Measurements from ENCODE around the gene ZNF365. TPM values are rescaled to one million over a fixed set of nuclear protein-coding genes. Genes with fewer than 3 reads are reported as not detected.
A peak's percentile ranks its signal among the peaks of the same experiment; 100 is the strongest.

ZNF365 gene
- total RNA-seq: under 1 TPM; 0.12 to 0.30 TPM

DNA sequence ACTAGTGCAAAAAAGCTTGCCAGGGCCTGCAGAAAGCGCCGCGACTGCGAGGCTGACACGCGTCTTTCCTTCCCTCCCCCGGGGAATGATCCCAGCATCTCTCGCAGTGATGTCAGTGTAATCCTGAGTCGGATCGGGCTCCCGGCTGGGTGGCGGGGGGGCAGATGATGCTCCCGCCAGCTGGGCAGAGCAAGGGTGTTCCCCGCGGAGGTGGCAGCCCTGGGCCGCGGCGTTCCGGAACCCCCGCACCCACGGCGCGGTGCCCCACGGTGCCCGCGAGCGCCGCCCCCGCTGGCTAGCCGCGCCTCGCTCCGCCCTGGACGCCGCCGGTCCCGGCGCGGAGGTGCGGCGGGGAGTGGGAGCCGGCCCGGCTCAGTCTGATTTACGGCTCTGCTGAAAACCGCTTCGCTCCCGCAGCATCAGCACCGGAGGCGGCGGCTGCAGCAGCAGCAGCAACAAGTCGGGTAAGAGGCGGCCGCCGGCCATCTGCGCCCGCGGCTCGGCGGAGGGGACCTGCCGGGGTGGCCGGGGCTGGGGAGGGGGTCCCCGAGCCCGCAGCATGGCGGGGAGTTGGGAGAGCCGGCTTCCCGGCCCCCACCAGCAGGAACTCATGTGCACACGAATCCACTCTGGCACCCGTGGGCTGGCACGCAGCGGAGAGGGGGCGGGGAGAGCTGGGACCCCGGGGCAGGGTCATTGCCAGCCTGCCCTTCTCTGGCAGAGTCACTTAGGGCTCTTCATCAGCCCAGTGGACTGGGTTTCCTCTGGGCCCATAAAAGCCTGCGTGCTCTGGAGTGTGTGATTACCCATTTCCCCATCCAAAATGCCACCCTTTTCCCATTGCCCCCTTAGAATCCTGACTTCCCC is at the start of gene ZNF365:
Gene ZNF365, plus strand, starts transcription at position 375 of the 867 bp plus-strand sequence. CDS start 1,825 bp downstream, outside the sequence.
- peak within 1 kb of the TSS; percentile 19 for H3K27ac Mint-ChIP-seq
- H3K36me3 Mint-ChIP-seq (ENCODE audit: insufficient read depth in 2 of 2): no peaks in the 10 kb centered on the region
- peaks cover 37% of the 10 kb centered on the region for H3K27me3 Mint-ChIP-seq (ENCODE audit: low read depth)
- DNase-seq (peak; percentile 50 to 64), ATAC-seq (replicated peaks in 1 of 2) (peak; percentile 90 to 94)
- H3K4me1 Mint-ChIP-seq (ENCODE audit: low read depth): peaks cover 10% of the 10 kb centered on the region
- H3K9me3 Mint-ChIP-seq: no peaks in the 10 kb centered on the region
- peak within 1 kb of the TSS; percentile 84 to 92 for H3K4me3 Mint-ChIP-seq

DNA sequence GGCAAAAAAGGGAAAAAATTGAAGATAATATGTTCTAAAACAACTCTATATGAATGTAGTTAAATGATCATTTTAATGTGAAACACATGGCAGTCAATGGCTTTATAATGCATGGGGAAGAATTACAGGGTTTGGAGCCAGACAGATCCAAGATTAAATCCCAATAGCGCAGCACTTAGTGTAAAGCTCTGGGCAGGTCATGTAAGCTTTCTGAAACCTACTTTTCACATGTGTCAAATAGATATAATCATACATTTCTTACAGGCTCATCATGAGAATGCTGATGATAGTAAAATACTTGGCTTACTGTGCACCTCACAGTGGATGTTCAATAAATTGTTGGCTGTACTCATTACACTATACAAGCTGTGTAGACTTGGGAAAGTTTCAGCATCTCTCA is 48.0 kb upstream of the ZNF365 start:
- no peak overlapping the region for H3K27ac Mint-ChIP-seq
- H3K27me3 Mint-ChIP-seq (ENCODE audit: low read depth): peaks cover 17% of the 10 kb centered on the region
- no peaks in the 10 kb centered on the region for H3K4me1 Mint-ChIP-seq (ENCODE audit: low read depth)
- H3K4me3 Mint-ChIP-seq: no peak overlapping the region
- peaks cover 0 to 7% of the 10 kb centered on the region in 2 donors for H3K9me3 Mint-ChIP-seq
- DNase-seq: no peak
- no peak for ATAC-seq (replicated peaks in 1 of 2)
- H3K36me3 Mint-ChIP-seq (ENCODE audit: insufficient read depth in 2 of 2): no peaks in the 10 kb centered on the region

DNA sequence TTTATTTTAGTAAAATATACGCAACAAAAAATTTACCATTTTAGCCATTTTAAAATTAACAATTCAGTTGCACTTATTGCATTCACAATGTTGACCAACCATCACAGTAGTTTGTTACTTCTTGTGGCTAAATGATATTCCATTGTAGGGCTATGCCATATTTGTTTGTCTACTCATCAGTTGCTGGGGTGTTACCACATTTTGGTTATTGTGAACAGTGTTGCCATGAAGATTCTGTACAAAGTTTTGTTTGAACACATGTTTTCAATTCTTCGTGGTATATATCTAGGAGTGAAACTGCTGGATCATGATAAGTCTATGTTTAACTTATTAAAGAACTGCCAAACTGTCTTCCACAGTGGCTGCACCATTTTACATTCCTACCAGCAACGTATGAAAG is 46.3 kb upstream of the ZNF365 start:
- DNase-seq (no peak), ATAC-seq (replicated peaks in 1 of 2) (no peak)
- H3K27ac Mint-ChIP-seq: no peak overlapping the region
- H3K4me3 Mint-ChIP-seq: no peak overlapping the region
- peaks cover 6% of the 10 kb centered on the region for H3K27me3 Mint-ChIP-seq (ENCODE audit: low read depth)
- H3K36me3 Mint-ChIP-seq (ENCODE audit: insufficient read depth in 2 of 2): peaks cover 5% of the 10 kb centered on the region in 2 donors
- H3K4me1 Mint-ChIP-seq (ENCODE audit: low read depth): no peaks in the 10 kb centered on the region
- peaks cover 5 to 8% of the 10 kb centered on the region in 2 donors for H3K9me3 Mint-ChIP-seq

GRCh38 chr10:62330213-62330612 is 44.0 kb upstream of the ZNF365 start:
- Mint-ChIP-seq H3K27ac (no peak overlapping the region), H3K4me3 (no peak overlapping the region), H3K36me3 (ENCODE audit: insufficient read depth in 2 of 2) (peaks cover 6 to 8% of the 10 kb centered on the region in 2 donors), H3K9me3 (peaks cover 5 to 9% of the 10 kb centered on the region in 2 donors), H3K4me1 (ENCODE audit: low read depth) (no peaks in the 10 kb centered on the region), H3K27me3 (ENCODE audit: low read depth) (peaks cover 4% of the 10 kb centered on the region)
- DNase-seq (no peak), ATAC-seq (replicated peaks in 1 of 2) (no peak)

DNA sequence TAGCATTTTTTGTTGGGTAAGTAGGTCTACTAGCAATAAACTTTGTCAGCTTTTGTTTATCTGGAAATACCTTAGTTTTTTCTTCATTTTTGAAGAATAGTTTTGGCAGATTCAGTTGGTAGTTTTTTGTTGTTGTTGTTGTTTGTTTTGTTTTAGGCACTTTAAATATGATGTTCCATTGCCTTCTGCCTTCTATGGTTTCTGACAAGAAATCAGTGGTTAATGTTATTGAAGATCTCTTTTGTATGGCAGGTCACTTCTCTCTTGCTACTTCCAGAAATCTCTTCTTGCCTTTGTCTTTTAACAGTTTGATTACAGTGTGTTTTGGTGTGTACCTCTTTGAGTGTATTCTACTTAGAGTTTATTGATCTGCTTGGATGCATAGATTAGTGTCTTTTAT is 41.8 kb upstream of the ZNF365 start:
- peaks cover 4% of the 10 kb centered on the region for H3K27me3 Mint-ChIP-seq (ENCODE audit: low read depth)
- no peaks in the 10 kb centered on the region for H3K4me1 Mint-ChIP-seq (ENCODE audit: low read depth)
- DNase-seq: no peak
- no peak overlapping the region for H3K27ac Mint-ChIP-seq
- H3K9me3 Mint-ChIP-seq: peaks cover 5 to 9% of the 10 kb centered on the region in 2 donors
- no peak overlapping the region for H3K4me3 Mint-ChIP-seq
- no peak for ATAC-seq (replicated peaks in 1 of 2)
- peaks cover 6 to 11% of the 10 kb centered on the region in 2 donors for H3K36me3 Mint-ChIP-seq (ENCODE audit: insufficient read depth in 2 of 2)

DNA sequence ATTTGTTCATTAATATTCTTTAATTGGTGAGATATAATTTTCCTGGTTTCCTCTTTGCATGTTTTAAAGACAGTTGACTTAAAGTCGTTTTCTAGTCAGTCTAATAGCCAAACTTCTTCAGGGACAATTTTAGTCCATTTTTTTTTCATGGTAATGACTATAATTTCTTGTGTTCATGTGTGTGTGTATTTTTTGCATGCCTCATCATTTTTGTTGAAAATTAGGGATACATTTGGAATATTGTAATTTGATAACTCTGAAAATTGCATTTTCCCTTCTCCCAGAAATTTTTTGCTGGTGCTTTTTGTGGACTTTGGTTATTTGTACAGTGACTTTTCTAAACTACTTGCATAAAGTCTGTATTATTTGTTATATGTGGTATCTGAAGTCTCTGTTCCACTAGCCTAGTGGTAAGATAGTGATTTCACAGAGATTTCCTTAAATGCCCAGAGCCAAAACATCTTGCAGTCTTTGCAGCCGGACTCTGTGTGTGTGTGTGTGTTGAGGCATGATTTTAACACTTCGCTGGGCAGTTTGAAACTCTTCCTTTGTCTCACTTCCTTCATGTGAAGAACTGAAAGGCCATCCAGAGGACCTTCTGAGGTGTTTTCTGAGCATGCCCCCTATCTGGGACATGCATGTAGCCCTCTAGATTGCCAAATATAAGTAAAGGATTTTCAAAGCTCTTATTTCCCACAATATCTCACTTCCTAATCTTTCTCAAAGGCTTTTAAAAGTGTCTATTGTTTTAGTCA is 40.9 kb upstream of the ZNF365 start:
- no peak overlapping the region for H3K27ac Mint-ChIP-seq
- no peak overlapping the region for H3K4me3 Mint-ChIP-seq
- DNase-seq (no peak), ATAC-seq (replicated peaks in 1 of 2) (no peak)
- peaks cover 4% of the 10 kb centered on the region for H3K27me3 Mint-ChIP-seq (ENCODE audit: low read depth)
- peaks cover 5 to 10% of the 10 kb centered on the region in 2 donors for H3K9me3 Mint-ChIP-seq
- H3K4me1 Mint-ChIP-seq (ENCODE audit: low read depth): no peaks in the 10 kb centered on the region
- H3K36me3 Mint-ChIP-seq (ENCODE audit: insufficient read depth in 2 of 2): peaks cover 6 to 11% of the 10 kb centered on the region in 2 donors

GRCh38 chr10:62333988-62334682 is 40.0 kb upstream of the ZNF365 start:
- DNase-seq: no peak
- peaks cover 3% of the 10 kb centered on the region for H3K27me3 Mint-ChIP-seq (ENCODE audit: low read depth)
- peaks cover 6 to 11% of the 10 kb centered on the region in 2 donors for H3K36me3 Mint-ChIP-seq (ENCODE audit: insufficient read depth in 2 of 2)
- no peaks in the 10 kb centered on the region for H3K4me1 Mint-ChIP-seq (ENCODE audit: low read depth)
- H3K27ac Mint-ChIP-seq: no peak overlapping the region
- no peak overlapping the region for H3K4me3 Mint-ChIP-seq
- no peak for ATAC-seq (replicated peaks in 1 of 2)
- peaks cover 5 to 9% of the 10 kb centered on the region in 2 donors for H3K9me3 Mint-ChIP-seq

DNA sequence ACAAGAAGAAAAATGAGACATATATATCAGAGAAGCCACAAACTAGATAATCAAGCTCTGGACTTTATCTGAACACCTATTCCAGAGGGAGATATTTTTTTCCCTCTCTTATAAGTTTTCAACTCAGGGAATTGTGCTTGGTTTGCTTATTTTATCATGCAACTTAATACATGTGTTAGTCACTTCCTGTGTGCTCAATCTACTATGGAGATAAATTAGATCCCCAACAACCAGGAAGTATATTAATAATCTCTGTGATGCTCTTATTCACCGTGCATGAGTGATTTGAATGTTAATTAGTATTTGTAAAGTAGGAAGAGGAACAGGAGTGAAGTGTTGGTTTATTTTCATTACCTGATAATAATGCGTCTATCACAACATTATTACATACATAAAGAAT is 38.8 kb upstream of the ZNF365 start:
- no peaks in the 10 kb centered on the region for H3K4me1 Mint-ChIP-seq (ENCODE audit: low read depth)
- H3K27me3 Mint-ChIP-seq (ENCODE audit: low read depth): no peaks in the 10 kb centered on the region
- peaks cover 10 to 13% of the 10 kb centered on the region in 2 donors for H3K9me3 Mint-ChIP-seq

GRCh38 chr10:62336404-62336803 is 37.8 kb upstream of the ZNF365 start:
- ATAC-seq (replicated peaks in 1 of 2): no peak
- Mint-ChIP-seq H3K4me3 (no peak overlapping the region), H3K36me3 (ENCODE audit: insufficient read depth in 2 of 2) (peaks cover 6 to 12% of the 10 kb centered on the region in 2 donors), H3K9me3 (peaks cover 13 to 16% of the 10 kb centered on the region in 2 donors), H3K4me1 (ENCODE audit: low read depth) (no peaks in the 10 kb centered on the region), H3K27me3 (ENCODE audit: low read depth) (no peaks in the 10 kb centered on the region), H3K27ac (no peak overlapping the region)
- DNase-seq: no peak

More for the DNA sequence above, 38.8 kb upstream of the ZNF365 start:
- Mint-ChIP-seq H3K4me3 (no peak overlapping the region), H3K27ac (no peak overlapping the region), H3K36me3 (ENCODE audit: insufficient read depth in 2 of 2) (peaks cover 6 to 12% of the 10 kb centered on the region in 2 donors)
- no peak for ATAC-seq (replicated peaks in 1 of 2)
- DNase-seq: no peak

GRCh38 chr10:62341419-62341818 is 32.8 kb upstream of the ZNF365 start:
- DNase-seq (no peak), ATAC-seq (replicated peaks in 1 of 2) (no peak)
- Mint-ChIP-seq H3K36me3 (ENCODE audit: insufficient read depth in 2 of 2) (peaks cover 14 to 15% of the 10 kb centered on the region in 2 donors), H3K9me3 (peaks cover 16 to 19% of the 10 kb centered on the region in 2 donors), H3K27ac (no peak overlapping the region), H3K27me3 (ENCODE audit: low read depth) (no peaks in the 10 kb centered on the region), H3K4me3 (no peak overlapping the region), H3K4me1 (ENCODE audit: low read depth) (no peaks in the 10 kb centered on the region)

GRCh38 chr10:62343000-62343399 is 31.2 kb upstream of the ZNF365 start:
- Mint-ChIP-seq H3K4me1 (ENCODE audit: low read depth) (no peaks in the 10 kb centered on the region), H3K4me3 (no peak overlapping the region), H3K27ac (no peak overlapping the region), H3K27me3 (ENCODE audit: low read depth) (peaks cover 3% of the 10 kb centered on the region), H3K9me3 (peaks cover 18 to 19% of the 10 kb centered on the region in 2 donors), H3K36me3 (ENCODE audit: insufficient read depth in 2 of 2) (peaks cover 12 to 20% of the 10 kb centered on the region in 2 donors)
- ATAC-seq (replicated peaks in 1 of 2): no peak
- no peak for DNase-seq

DNA sequence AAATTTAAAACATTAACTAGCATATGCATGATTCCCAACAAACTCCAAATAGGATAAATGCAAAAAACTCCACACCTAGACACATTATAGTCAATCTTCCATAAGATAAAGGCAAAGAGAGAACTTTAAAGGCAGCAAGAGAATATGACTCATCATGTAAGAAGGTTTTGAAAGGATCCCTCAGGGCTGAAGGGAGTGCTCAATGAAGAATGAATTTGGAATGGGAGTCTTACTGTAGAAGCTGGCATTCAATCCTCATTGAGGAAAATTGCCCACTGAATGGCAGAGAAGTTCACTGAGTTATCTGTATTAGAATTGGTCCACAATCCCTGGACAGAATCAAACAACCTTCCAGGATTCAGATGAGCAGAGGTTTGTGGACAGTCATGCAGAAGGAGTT is 26.1 kb upstream of the ZNF365 start:
- peaks cover 21 to 34% of the 10 kb centered on the region in 2 donors for H3K36me3 Mint-ChIP-seq (ENCODE audit: insufficient read depth in 2 of 2)
- ATAC-seq (replicated peaks in 1 of 2) (no peak), DNase-seq (no peak)
- H3K4me3 Mint-ChIP-seq: no peak overlapping the region
- H3K27ac Mint-ChIP-seq: no peak overlapping the region
- peaks cover 12% of the 10 kb centered on the region for H3K4me1 Mint-ChIP-seq (ENCODE audit: low read depth)
- H3K27me3 Mint-ChIP-seq (ENCODE audit: low read depth): peaks cover 15% of the 10 kb centered on the region
- peaks cover 19 to 23% of the 10 kb centered on the region in 2 donors for H3K9me3 Mint-ChIP-seq
